K562 (cell line): ENCODE results near the gene ZFPM1. TPM values are rescaled to one million over a fixed set of nuclear protein-coding genes. Genes with fewer than 3 reads are reported as not detected.

Source experiments
- BHLHE40 ChIP-seq: IDR thresholded peaks from 2 replicates; pipeline ENCODE4 v1.6.1; 2011; ENCODE audit warnings: low read length, improper control_type of control experiment
- BRF1 ChIP-seq: IDR thresholded peaks from 3 replicates; pipeline ENCODE4 v1.6.1; 2011; ENCODE audit warnings: borderline replicate concordance, mild to moderate bottlenecking; ENCODE audit not compliant: insufficient read length; ENCODE audit errors: extremely low read depth
- CBFA2T2 ChIP-seq: fragments of 450-650 bp; conservative IDR thresholded peaks from 2 replicates; pipeline ENCODE4 v1.6.1; 2017; ENCODE audit warnings: mild to moderate bottlenecking
- ETS1 ChIP-seq: conservative IDR thresholded peaks from 2 replicates; pipeline ENCODE4 v1.6.1; 2011; ENCODE audit warnings: low read depth, mild to moderate bottlenecking, low read length; ENCODE audit not compliant: control insufficient read depth
- GATA2 ChIP-seq: sonication (generic); formaldehyde crosslinking; IDR thresholded peaks from 2 replicates; pipeline ENCODE4 v1.4.0; 2020; ENCODE audit warnings: mild to moderate bottlenecking, missing genetic modification reagents
- HIVEP1 ChIP-seq: fragments of 250-450 bp; sonication (Bioruptor Pico); IDR thresholded peaks from 2 replicates; pipeline ENCODE4 v1.4.0; 2020; ENCODE audit warnings: mild to moderate bottlenecking
- HNRNPUL1 ChIP-seq: fragments of 200-400 bp; formaldehyde crosslinking; IDR thresholded peaks from 2 replicates; pipeline ENCODE4 v1.6.1; 2017; ENCODE audit warnings: low read length
- KDM2B ChIP-seq: fragments of 250-450 bp; sonication (Bioruptor Pico); IDR thresholded peaks from 2 replicates; pipeline ENCODE4 v1.8.0; 2021; ENCODE audit warnings: mild to moderate bottlenecking, moderate library complexity
- MAFF ChIP-seq: IDR thresholded peaks from 2 replicates; pipeline ENCODE4 v1.6.1; 2012; ENCODE audit warnings: low read length, improper control_type of control experiment
- PATZ1 ChIP-seq: fragments of 250-450 bp; sonication (Bioruptor Pico); IDR thresholded peaks from 2 replicates; pipeline ENCODE4 v1.5.0; 2020; ENCODE audit warnings: mild to moderate bottlenecking, borderline replicate concordance
- PHF20 ChIP-seq: fragments of 450-650 bp; IDR thresholded peaks from 2 replicates; pipeline ENCODE4 v1.6.1; 2018; ENCODE audit not compliant: partially characterized antibody
- SMAD1 ChIP-seq: fragments of 150-350 bp; IDR thresholded peaks from 2 replicates; pipeline ENCODE4 v1.6.1; 2014; ENCODE audit warnings: low read length, low read depth; ENCODE audit not compliant: partially characterized antibody
- SMARCC2 ChIP-seq: fragments of 450-650 bp; IDR thresholded peaks from 2 replicates; pipeline ENCODE4 v1.6.1; 2017; ENCODE audit warnings: antibody characterized with exemption, moderate library complexity, mild to moderate bottlenecking, low read depth
- SRF ChIP-seq, 2 experiments: fragments of 250-450, 450-650 bp in 1 of 2; sonication (Bioruptor Pico) in 1 of 2; sonication (generic) in 1 of 2; formaldehyde crosslinking; IDR thresholded peaks; 2 replicates each; pipeline versions ENCODE4 v1.5.0 to v1.5.1; 2020 to 2022; ENCODE audit warnings: mild to moderate bottlenecking in 1 of 2, missing genetic modification reagents in 1 of 2
- STAT5A ChIP-seq: IDR thresholded peaks from 2 replicates; pipeline ENCODE4 v1.6.1; 2012; ENCODE audit warnings: low read length, inconsistent platforms, borderline replicate concordance
- TCFL5 ChIP-seq: fragments of 250-450 bp; sonication (Bioruptor Pico); conservative IDR thresholded peaks from 2 replicates; pipeline ENCODE4 v1.6.1; 2021; ENCODE audit warnings: mild to moderate bottlenecking, moderate library complexity, matching md5 sums
- THRA ChIP-seq: fragments of 450-650 bp; IDR thresholded peaks from 2 replicates; pipeline ENCODE4 v1.6.1; 2017; ENCODE audit warnings: mild to moderate bottlenecking, moderate library complexity
- ZNF282 ChIP-seq: sonication (generic); formaldehyde crosslinking; IDR thresholded peaks from 2 replicates; pipeline ENCODE4 v1.8.1; 2023; ENCODE audit warnings: missing genetic modification reagents
- ZSCAN32 ChIP-seq: fragments of 450-650 bp; formaldehyde crosslinking; IDR thresholded peaks from 2 replicates; pipeline ENCODE4 v1.4.0; 2020; ENCODE audit warnings: mild to moderate bottlenecking, moderate library complexity
- polyA plus RNA-seq, 8 experiments: library from polyadenylated mRNA; depleted of rRNA in 4 of 8; stranded (reverse) in 5 of 8; unstranded in 3 of 8; fragments of >200 nt; fragmentation: Nextera tagmentation in 2 of 8; fragmentation: Illumina TruSeq in 1 of 8; extraction: Ambion mirVana in 2 of 8; extraction: Trizol in 1 of 8; gene quantifications; 2 replicates each; pipeline versions ENCODE4 v1.2.1 to v1.2.3, GENCODE V29; 2011 to 2014; ENCODE audit warnings: inconsistent platforms in 1 of 8, missing spikeins in 1 of 8
- total RNA-seq, 7 experiments: library from RNA; depleted of rRNA in 6 of 7; stranded (reverse); fragments of >200 nt in 6 of 7; fragmentation: Illumina TruSeq in 2 of 7; extraction: Trizol in 2 of 7; gene quantifications; 2 replicates each; pipeline versions ENCODE4 v1.2.1 to v1.2.3, GENCODE V29; 2011 to 2021; ENCODE audit warnings: low replicate concordance in 1 of 7
- TF ChIP-seq, protein P1 (sequence below): sonication (generic); formaldehyde crosslinking; IDR thresholded peaks from 2 replicates; pipeline ENCODE4 v1.8.0; 2022; ENCODE audit warnings: mild to moderate bottlenecking, low read depth, missing genetic modification reagents
- TF ChIP-seq, protein P2 (sequence below): fragments of 450-650 bp; formaldehyde crosslinking; IDR thresholded peaks from 2 replicates; pipeline ENCODE4 v1.4.0; 2020; ENCODE audit warnings: mild to moderate bottlenecking, moderate library complexity

ZFPM1 gene
- total and polyA plus RNA-seq, 9 of the 15 experiments (the other 6 are each of a cell fraction or from before 2014, with no cell fraction given): 0.03 to 35.9 (median 1.4) TPM

DNA sequence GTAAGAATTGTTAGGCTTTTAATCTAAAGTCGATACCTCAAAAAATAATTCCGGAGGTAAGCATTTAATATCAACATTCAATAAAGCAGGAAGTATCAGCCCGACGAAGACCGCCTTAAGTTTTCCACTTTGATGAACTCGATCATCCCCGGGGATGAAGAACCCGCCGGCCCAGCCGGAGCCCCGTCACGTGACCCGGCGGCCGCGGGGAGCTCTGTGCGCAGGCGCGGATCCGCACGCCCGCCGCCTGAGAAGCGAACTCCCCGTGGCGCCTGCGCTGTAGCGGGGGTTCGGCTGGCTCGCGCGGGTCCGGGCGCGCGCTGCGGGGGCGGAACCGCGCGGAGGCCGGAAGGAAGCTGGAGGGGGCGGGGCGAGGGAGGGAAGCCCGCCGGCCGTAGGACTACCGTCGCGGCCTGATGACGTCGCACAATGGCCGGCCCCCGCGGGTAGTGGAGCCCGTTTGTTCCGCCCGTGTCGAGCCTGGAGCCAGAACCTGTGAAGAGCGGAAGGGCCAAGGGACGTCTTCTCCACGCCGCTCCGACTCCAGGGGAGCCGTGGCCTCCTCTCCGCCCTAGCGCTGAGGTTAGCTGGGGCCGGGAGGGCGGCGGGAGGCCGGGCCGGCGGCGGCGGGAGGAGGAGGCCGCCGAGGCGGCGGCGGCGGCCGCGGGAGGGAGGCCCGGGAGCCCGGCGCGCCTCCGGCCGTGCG is 117.1 kb downstream of the ZFPM1 start, which contains the start of gene ZC3H18 (continued):
- TF ChIP-seq STAT5A: no peak
- TF ChIP-seq HIVEP1: no peak
- TF ChIP-seq SMAD1: no peak
- no peak for TF ChIP-seq ZNF282
- no peak for TF ChIP-seq PATZ1 (CRISPR knock-in tag)
- TF ChIP-seq ETS1: peak; percentile 88; the same call in 1 of the 2 replicates
- no peak for TF ChIP-seq MAFF
- TF ChIP-seq THRA: no peak
- TF ChIP-seq CBFA2T2: peak; percentile 91
- TF ChIP-seq SMARCC2: no peak
- TF ChIP-seq BHLHE40: peak; percentile 96
- no peak for TF ChIP-seq TCFL5 (CRISPR knock-in tag)
- TF ChIP-seq BRF1: no peak
- peak; percentile 76; the same call in 1 of the 2 replicates for TF ChIP-seq KDM2B
- TF ChIP-seq HNRNPUL1: no peak
- TF ChIP-seq, protein P1, sequence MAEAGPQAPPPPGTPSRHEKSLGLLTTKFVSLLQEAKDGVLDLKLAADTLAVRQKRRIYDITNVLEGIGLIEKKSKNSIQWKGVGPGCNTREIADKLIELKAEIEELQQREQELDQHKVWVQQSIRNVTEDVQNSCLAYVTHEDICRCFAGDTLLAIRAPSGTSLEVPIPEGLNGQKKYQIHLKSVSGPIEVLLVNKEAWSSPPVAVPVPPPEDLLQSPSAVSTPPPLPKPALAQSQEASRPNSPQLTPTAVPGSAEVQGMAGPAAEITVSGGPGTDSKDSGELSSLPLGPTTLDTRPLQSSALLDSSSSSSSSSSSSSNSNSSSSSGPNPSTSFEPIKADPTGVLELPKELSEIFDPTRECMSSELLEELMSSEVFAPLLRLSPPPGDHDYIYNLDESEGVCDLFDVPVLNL (CRISPR knock-in tag): 0 out of 2 replicates have a peak, but pooled peaks have one; percentile 52
- TF ChIP-seq, protein P2, sequence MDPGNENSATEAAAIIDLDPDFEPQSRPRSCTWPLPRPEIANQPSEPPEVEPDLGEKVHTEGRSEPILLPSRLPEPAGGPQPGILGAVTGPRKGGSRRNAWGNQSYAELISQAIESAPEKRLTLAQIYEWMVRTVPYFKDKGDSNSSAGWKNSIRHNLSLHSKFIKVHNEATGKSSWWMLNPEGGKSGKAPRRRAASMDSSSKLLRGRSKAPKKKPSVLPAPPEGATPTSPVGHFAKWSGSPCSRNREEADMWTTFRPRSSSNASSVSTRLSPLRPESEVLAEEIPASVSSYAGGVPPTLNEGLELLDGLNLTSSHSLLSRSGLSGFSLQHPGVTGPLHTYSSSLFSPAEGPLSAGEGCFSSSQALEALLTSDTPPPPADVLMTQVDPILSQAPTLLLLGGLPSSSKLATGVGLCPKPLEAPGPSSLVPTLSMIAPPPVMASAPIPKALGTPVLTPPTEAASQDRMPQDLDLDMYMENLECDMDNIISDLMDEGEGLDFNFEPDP (CRISPR knock-in tag): no peak
- no peak; the same call in 1 of the 2 replicates for TF ChIP-seq ZSCAN32 (CRISPR knock-in tag)
- no peak for TF ChIP-seq GATA2 (CRISPR knock-in tag)
- peak; percentile 98 for TF ChIP-seq PHF20
- TF ChIP-seq SRF (CRISPR knock-in tag; IDR thresholded peaks at IDR 0.05): no peak
